Stimulated activated CD8-positive, alpha-beta memory T cell treated with anti-CD3 and anti-CD28 coated beads, Interleukin-12 subunit alpha, Interleukin-12 subunit beta, amount 100 ng/mL, for 4 hours (primary cell): ENCODE results near the gene SNAPIN.

Experiments used
- DNase-seq: peaks from one replicate; pipeline ENCODE4 v3.0.0-alpha.2; 2020; ENCODE audit warnings: low read depth

Gene SNAPIN

DNA sequence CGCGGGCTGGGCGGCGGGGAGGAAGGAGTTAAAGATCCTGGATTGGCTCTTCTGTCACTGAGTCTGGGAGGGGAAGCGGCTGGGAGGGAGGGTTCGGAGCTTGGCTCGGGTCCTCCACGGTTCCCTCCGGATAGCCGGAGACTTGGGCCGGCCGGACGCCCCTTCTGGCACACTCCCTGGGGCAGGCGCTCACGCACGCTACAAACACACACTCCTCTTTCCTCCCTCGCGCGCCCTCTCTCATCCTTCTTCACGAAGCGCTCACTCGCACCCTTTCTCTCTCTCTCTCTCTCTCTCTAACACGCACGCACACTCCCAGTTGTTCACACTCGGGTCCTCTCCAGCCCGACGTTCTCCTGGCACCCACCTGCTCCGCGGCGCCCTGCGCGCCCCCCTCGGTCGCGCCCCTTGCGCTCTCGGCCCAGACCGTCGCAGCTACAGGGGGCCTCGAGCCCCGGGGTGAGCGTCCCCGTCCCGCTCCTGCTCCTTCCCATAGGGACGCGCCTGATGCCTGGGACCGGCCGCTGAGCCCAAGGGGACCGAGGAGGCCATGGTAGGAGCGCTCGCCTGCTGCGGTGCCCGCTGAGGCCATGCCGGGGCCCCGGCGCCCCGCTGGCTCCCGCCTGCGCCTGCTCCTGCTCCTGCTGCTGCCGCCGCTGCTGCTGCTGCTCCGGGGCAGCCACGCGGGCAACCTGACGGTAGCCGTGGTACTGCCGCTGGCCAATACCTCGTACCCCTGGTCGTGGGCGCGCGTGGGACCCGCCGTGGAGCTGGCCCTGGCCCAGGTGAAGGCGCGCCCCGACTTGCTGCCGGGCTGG lies 20.2 kb downstream of the SNAPIN start, which contains the start of gene NPR1:
Gene NPR1, plus strand, starts transcription at position 170 of the 818 bp plus-strand sequence. Its CDS starts 421 bp downstream, at position 591.
- DNase-seq: no peak

DNA sequence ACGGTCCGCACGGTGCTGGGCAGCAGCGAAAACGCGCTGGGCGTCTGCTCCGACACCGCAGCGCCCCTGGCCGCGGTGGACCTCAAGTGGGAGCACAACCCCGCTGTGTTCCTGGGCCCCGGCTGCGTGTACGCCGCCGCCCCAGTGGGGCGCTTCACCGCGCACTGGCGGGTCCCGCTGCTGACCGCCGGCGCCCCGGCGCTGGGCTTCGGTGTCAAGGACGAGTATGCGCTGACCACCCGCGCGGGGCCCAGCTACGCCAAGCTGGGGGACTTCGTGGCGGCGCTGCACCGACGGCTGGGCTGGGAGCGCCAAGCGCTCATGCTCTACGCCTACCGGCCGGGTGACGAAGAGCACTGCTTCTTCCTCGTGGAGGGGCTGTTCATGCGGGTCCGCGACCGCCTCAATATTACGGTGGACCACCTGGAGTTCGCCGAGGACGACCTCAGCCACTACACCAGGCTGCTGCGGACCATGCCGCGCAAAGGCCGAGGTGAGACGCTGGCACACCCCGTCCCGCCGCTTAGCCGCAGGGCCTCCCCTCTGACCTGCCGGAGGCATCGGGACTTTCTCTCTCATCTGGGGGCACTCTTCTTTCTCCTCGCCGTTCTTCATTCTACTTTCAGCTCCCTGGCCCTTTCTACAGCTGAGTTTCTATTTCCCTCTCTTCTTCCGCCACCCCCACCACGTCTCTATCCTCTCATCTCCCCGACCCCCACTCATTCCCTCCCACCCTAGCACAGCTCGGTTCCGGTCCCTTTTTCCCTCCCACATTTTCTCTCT lies 21.0 kb downstream of the SNAPIN start:
- DNase-seq: no peak

DNA sequence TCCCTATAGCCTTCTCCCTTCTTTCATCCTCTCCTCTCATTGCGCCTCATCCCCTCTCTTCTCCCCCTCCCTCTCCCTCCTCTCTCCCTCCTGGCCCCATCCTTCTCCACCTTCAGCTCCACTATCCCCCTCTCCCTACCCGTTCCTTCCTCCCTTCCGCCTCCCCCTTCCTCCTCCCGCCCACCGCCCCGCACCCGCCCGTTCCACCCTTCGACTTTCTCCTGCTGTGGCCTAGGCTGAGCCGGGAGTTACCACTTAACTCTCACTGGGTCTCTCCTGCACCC lies 21.6 kb downstream of the SNAPIN start:
- no peak for DNase-seq

DNA sequence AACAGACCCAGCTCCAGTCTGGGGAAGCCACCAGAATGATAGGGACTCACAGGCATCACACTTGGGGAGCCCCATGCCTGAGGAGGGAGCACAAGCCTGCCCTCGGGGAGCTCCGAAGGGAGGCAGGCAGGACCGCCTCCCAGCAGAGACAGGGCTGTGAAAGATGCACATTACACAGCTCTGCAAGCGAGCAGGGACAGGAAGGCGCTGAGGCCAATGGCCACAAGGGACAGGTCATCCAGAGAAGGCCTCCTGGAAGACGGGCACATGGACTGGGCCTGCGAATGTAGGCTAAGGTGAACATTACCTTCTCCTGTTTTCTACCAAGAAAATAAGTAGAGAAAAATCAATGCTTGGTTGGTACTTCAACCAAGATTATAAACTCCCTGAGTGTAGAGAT lies 24.2 kb downstream of the SNAPIN start:
- DNase-seq: no peak

DNA sequence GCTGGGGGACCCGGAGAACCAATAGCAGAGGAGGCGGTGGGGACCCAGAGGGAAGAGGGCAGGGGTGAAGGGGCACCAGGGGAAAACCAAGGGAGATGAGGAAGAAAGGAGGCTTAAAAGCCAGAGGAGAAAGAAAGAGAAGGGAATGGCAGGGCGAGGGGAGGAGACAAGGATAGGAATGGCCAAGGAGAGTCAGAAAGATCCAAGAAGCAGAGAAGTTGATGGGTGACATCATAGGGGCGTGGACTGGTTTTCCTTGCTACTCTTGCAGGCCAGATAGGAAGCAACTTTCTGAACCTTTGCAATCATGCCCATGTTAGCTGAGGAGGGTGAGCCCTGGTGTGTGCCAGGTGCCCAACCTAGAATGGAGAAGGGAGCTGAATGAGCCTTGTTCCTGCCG lies 25.4 kb downstream of the SNAPIN start:
- no peak for DNase-seq

DNA sequence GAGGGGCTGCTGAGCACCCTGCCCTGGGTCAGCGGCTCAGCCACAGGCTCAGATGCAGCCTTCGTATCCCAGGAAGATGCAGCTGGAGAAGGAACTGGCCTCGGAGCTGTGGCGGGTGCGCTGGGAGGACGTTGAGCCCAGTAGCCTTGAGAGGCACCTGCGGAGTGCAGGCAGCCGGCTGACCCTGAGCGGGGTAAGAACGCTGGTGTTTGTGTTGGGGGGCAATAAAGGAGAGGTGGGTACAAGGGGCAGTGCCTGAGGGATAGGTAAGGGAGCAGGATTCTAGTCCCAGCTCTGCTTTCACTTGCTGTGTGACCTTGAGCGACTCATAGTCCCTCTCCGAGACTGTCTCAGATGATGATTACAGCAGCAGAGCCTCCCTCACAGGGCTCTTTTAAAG lies 26.4 kb downstream of the SNAPIN start:
- DNase-seq: no peak

DNA sequence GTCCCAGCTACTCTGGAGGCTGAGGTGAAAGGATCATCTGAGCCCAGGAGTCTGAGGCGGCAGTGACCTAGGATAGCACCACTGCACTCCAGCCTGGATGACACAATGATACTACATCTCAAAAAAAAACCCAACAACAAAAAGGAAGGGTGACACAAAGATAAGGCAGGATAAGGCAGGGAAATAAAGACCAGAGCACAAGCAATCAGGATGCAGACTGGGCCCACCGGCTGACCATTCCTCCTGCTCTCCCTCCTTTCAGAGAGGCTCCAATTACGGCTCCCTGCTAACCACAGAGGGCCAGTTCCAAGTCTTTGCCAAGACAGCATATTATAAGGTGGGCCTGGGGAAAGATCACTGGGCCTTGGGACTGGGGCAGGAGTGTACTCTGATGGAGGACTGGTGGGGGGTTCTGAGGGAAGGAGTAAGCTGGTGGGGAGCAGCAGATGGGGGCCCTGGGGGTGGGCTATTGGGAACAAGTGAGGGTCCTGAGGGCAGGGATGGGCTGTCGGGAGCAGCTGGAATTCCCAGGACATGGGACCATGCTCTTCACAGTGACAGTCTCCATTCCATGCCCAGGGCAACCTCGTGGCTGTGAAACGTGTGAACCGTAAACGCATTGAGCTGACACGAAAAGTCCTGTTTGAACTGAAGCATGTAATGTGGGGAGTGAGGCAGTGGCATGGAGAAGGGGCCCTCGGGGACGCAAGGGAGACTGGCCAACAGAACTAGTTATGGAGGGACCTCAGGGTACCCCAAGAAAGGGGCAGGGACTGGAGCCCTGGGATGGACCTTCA lies 27.2 kb downstream of the SNAPIN start:
- DNase-seq: no peak

DNA sequence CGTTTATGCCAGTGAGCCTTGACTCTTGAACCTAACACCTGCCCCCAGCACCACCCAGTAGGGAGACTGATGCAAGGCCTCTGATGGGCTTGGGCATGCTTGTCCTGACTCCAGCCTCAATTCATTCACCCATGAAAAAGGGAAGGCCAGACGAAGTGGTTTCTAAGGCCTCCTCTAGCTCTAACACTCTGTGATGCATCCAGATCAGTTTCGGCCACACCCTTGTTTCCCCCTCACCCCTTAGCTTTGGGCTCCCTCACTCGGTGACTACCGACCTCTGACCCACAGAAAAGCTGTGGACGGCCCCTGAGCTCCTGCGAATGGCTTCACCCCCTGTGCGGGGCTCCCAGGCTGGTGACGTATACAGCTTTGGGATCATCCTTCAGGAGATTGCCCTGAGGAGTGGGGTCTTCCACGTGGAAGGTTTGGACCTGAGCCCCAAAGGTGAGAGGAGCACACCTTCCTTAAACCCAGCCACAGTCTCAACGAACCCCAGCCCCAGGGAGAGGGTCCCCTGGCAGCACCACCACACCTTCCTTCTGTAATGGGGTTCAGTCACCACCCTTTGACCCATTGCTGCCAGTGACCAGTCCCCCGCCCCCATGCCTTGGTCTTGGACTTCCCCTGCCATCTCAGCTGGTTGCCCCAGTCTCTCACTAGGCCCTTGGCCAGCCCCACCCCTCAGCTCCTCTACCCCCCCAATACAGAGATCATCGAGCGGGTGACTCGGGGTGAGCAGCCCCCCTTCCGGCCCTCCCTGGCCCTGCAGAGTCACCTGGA lies 29.0 kb downstream of the SNAPIN start:
- no peak for DNase-seq

DNA sequence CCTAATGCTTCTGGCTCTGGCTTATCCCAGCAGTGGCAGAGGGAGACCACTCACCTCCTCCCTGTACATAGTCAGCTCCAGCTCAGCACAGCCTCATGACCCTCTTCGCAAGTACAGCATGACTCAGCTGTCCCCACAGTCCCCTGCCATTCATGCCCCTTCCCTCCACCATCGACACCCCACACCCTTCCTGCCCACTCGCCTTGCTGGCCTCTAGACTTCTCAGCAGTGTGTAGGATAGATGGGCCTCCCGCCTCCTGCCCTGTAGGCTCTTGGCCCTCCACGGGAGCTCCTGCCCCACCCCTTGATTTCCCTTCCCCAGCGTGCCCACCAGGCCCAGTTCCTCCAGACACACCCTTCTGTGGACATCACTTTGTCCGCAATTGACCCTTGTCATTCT lies 29.8 kb downstream of the SNAPIN start:
- DNase-seq: no peak

DNA sequence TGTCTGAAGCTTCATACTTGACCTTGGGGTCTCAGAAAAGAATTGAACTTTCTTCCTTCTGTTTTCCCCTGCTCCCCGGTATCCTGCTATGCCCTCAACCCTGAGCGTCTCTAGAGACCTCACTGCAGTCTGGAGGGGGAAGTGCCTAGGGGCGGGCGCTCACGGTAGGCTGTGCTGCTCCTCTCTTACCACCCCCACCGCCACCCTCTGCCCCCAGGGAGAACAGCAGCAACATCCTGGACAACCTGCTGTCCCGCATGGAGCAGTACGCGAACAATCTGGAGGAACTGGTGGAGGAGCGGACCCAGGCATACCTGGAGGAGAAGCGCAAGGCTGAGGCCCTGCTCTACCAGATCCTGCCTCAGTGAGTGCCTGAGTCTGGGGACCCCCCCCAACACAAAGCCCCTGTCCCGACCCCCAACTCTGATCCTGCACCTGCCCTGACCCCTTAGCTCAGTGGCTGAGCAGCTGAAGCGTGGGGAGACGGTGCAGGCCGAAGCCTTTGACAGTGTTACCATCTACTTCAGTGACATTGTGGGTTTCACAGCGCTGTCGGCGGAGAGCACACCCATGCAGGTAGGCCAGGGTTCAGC lies 30.3 kb downstream of the SNAPIN start:
- DNase-seq: no peak

DNA sequence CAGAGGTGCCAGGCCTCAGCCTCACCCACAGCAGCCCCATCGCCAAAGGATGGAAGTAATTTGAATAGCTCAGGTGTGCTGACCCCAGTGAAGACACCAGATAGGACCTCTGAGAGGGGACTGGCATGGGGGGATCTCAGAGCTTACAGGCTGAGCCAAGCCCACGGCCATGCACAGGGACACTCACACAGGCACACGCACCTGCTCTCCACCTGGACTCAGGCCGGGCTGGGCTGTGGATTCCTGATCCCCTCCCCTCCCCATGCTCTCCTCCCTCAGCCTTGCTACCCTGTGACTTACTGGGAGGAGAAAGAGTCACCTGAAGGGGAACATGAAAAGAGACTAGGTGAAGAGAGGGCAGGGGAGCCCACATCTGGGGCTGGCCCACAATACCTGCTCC lies 35.0 kb downstream of the SNAPIN start:
- DNase-seq: no peak

DNA sequence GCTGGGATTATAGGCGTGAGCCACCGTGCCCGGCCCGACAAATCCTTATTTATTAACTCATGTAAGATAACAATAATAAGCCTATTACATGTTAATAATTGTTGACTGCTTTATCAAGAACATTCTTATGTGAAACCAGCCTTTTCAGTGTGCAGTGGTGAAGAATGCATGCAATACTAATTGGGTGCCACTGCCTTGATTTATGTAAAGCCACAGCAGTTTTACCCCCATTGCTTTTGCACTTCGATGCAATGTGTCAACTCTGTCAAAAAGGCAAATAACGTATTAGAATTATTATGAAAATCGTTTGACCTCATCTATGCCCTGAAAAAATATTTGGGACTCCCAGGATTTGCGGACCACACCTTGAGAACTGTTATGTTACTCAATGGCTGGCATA lies 38.2 kb downstream of the SNAPIN start:
- DNase-seq: no peak

DNA sequence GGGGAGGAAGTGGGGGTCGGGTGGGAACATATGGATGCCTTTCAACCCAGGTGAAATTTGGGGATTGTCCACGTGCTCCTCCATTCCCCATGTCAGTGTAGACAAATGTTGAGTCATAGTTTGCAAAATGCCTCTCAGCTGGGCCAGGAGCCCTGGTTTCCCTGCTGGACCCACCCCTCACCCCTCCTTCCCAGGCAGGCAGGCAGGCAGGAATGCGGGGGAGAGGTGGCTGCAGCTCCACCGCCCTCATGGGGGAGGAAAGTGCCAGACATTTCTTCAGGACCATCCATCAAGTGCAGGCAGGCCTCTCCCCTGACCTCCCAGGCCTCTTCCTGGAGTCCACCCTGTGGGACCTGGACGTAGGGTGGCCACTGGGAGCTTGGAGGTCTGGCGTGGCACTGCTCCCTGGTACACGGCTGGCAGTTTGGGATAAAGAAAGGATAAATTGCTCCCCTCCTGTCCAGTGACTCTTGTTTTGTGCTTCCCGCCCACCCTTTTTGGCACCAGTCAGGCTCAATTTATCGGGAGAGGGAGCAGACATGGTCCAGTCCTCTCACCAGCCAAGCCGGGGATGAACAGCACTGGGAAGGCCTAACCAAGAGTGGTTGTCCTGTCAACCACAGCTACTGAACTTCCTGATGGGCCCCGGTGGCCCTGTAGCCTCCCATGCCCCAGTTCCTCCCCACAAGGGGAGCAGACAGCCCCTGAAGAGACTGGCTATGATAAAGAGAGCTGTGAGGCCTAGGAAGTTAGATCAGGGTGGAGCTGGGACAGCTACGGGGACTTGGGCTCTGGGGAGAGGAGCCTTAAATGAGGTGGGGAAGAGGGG lies 38.9 kb downstream of the SNAPIN start:
- DNase-seq: no peak

DNA sequence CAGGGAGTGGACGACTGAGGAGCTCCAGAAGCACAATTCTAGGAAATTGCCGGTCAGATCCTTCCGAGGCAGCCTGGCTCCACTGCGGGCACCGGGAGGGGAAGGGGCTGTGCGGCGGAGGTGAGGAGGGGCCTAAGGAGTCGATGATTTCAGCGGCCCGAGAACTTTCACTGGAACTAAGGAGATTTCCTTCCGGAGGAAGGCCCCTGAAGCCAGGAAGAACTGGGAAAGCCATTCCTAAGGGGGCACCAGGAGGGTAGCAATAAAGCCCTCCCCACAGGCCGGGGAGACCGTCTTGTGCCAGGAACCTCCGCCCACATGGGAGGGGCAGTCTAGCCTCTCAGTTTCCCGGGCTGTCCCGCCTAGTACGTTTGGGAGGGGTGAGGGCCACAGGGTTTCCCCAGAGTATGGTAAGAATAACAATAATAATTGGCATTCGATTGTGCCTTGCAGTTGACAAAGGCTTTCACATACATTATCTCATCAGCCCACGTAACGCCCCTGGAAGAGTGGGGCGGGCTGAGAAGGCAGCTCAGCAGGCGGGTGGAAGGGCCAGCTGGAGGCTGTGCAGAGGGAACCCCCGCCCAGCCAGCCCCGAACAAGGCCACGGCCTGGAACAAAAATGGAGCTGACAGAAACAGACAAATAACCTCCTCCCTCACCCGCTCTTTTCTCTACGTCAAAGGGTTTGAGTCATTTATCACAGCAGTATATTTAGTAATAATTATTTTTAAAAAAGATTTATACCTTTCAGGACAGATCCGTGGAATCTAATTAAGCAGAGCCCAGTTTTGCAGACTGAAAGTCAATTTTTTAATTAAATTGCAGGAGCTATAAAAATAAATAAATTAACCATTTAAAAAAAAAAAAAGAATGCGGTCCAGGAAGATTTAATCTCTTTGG lies 39.8 kb downstream of the SNAPIN start:
- no peak for DNase-seq

DNA sequence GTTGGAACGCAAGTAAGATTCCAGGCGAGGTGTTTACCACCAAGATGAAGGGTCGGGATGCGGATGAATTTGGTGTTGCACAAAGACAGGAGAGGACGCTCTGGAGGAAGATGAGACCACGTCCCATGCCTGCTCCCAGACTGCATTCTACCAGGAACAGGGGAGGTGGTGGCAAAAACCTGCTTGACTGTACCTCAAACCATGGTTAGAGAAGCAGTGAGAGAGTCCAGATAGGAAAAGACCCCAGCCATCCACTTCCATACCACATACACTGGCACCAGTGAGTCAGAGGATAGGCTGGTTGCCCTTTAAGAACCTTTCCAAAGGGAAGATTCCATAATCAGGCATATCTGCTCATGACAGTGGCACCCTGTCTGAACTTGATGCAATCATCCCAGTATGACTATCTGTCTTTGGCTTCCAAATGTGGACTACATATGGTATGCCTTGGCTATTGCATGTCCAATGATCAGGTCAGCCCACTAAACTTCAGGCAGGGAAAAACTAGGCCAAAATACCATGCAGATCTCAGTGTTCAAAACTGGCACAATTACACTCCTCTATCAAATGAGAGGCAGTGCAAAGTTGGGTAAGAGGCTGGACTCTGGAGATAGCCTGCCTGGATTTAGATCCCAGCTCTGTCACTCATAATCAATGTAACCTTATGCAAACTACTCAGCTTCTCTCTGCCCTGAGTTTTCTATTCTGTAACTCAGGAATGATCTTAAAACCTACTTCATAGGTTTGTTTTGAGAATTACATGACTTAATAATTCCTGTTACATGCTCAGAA lies 40.6 kb downstream of the SNAPIN start:
- no peak for DNase-seq

DNA sequence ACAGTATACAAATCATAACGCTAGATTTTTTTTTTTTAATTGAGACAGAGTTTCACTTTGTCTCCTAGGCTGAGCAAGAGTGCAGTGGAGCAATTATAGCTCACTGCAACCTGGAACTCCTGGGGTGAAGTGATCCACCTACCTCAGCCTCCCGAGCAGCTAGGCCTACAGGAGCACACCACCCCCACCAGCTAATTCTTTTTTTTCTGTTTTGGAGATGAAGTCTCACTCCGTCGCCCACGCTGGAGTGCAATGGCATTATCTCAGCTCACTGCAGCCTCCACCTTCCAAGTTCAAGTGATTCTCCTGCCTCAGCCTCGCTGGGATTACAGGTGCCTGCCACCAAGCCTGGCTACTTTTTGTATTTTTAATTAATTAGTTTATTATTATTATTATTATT lies 41.3 kb downstream of the SNAPIN start:
- no peak for DNase-seq

DNA sequence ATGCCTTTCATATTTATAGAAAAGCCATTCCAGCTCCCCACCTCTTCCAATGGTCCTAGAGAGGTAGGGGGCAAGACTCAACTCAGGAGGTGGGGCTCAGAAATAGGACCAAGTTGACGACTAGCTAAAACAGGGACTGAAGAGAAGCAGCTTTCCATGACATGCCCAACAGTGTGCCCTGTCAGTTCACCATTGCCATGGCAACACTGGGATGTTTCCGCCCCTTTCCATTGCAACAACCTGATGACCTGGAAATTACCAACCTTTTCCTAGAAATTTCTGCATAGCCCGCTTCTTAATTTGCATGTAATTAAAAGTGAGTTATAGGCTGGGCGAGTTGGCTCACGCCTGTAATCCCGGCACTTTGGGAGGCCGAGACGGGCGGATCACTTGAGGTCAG lies 47.0 kb downstream of the SNAPIN start:
- DNase-seq: no peak

DNA sequence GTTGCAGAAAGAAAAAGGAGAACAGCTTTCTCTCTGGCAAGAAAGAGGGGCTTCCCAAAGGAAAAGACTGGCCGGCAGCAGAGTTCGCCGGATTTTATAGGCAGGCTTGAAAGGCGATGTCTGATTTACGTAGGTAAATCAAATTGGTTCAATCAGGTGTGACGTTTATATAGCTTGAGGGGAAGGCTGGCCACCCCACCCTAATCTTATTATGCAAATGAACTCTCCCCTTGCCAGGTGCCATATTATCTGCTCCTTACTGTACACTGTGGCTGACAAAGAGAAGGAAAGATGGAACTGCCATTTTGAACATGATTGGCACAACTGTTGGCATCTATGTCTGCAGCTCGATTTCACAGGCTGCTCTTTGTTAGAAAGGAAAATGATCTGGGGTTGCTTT lies 52.5 kb downstream of the SNAPIN start:
- no peak for DNase-seq
